NOMO-1 treated with DMSO at 0.1 percent for 48 hours (cell line): Measurements from ENCODE around the gene FGD6.
"Not testable (repeated sequence)": the region's sequence is repeated elsewhere in the genome, so short reads cannot be mapped to it uniquely, and the experiment has no call there.

Source experiments
- DNase-seq: peaks from one replicate; lab custom pipeline; 2025; ENCODE audit not compliant: unreplicated experiment; lab: John Stamatoyannopoulos, UW

The FGD6 gene

DNA sequence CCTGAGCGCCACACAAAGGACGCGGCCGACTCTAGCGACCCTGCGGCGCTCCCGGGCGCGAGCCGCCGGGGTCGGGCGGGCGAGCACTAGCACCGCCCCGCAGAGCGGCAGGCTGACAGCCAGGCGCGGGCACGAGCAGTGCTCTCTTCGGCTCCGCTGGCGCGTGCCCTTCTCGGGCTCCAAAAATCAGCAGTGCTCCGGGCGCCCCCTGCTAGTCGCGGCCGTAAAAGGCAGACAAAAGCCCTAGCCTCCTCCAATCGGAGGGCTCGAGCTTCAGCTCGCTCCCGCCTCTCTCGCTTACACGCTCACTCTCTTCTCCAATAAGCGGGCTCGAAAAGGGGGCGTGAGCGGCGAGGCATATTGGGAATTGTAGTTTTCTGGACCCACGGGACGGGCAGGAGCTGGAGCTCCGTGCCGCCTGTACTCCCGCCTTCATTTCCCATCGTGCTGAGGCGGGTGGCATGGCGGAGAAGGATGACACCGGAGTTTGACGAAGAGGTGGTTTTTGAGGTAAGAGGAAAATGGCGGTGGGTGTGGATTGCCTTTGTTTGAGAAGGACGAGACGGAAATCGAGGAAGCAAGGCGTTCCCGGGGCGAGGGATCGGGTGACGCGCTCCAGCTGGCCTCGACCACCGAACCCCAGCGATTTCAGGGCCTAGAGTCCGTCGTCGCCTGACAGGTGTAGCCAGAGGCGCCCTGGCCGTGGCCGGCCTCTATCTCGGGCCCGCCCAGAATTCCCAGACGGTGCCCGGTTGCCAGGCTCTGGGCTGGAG, at the start of gene FGD6, which contains the start of gene VEZT:
Gene FGD6 (minus strand): TSS at position 91 of the 773 bp plus-strand sequence. CDS start 227 bp downstream, outside the sequence.
Gene VEZT (plus strand): TSS at position 431 of the 773 bp plus-strand sequence. CDS start 44 bp downstream, at position 475.
- peak; percentile 99 for DNase-seq

DNA sequence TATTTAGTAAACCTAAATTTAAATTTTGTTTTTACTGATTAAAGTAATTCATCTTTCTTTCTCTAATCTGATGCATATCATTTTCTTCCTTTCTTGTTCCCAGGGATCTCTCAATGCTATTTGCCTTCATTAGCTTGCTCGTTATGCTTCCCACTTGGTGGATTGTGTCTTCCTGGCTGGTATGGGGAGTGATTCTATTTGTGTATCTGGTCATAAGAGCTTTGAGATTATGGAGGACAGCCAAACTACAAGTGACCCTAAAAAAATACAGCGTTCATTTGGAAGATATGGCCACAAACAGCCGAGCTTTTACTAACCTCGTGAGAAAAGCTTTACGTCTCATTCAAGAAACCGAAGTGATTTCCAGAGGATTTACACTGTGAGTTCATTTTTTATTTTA, 49.0 kb upstream of the FGD6 start:
- DNase-seq, result no peak

DNA sequence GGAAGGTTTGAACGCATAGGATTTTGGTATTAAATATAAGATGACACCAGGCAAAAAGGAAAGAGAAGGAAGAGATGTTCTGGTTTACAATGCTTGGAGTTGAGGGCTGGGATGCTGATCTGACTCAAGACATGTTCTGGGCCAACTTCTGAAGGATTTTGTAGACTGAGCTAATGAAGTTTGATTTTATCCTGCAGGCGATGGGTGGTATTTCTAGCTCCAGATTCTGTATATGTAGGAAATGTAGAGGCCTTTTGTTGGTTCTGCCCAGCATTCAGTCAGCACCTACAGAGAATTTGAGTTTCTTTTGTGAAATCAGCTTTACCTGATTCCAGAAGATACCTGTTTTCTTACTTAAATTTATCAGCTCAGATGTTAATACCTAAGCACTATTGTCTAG, 48.5 kb upstream of the FGD6 start:
- no peak for DNase-seq

DNA sequence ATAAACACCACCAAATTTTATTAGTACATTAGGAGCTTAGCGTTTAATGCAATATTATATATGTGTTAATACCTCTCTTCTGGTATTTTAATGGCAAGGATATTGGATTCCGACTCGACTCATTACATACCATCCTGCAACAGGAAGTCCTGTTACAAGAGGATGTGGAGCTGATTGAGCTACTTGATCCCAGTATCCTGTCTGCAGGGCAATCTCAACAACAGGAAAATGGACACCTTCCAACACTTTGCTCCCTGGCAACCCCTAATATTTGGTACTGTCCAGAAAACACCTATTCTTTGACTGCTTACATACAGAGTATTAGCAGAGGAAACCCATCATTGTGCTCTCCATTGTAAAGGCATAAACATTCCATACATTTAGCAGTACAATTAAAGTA, 45.5 kb upstream of the FGD6 start:
- DNase-seq, result no peak

DNA sequence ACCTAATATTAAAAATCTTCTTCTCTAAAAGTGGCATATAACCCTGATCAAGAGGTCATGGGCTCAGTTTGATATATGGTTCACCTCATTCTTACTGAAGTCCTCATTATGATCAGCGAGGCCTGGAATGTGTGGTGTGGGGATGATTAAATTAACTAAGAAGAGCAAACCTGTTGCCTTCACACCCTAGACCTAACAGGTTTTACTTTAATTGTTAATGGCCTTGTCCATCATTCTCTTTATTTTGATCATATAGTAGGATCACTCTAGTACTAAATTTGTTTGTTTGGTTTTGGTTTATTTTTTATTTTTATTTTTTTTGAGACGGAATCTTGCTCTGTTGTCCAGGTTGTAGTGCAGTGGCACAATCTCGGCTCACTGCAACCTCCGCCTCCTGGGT, 43.8 kb upstream of the FGD6 start:
- DNase-seq, result no peak

DNA sequence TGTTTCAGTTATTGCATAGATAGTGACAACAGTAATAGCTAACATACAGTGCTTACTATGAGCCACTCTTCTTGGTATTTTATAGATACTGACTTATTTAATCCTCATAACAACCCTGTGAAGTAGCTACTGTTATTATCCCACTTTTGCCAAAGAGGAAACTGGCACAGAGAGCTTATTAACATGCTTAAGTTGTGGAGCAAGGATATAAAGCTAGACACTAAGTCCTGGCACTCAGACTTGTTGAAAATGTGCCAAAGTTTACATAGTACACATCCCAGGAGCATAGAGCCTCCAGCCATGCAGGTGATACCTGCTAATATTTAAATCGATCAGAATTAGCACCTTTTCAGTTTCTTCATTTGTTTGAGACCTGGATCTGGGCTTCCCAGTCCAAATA, 42.1 kb upstream of the FGD6 start:
- DNase-seq, result no peak

DNA sequence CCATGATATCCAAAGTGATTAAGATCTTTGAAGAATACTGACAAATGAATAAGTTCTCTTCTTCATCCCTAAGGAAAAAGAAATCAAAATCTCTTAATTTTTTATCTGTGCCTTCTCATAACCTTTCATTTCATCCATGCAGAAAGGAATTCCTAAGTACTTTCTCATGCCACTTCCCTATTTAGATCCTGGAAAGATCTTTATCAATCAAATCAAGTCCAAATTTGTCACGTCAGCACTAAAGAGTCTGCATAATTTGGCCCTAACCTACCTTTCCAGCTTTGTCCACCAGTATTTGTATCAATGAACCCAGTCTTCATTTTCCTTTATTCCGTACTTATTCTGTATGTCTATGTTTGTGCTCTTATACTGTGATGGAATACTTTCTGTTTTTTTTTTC, 41.5 kb upstream of the FGD6 start:
- DNase-seq, result no peak

DNA sequence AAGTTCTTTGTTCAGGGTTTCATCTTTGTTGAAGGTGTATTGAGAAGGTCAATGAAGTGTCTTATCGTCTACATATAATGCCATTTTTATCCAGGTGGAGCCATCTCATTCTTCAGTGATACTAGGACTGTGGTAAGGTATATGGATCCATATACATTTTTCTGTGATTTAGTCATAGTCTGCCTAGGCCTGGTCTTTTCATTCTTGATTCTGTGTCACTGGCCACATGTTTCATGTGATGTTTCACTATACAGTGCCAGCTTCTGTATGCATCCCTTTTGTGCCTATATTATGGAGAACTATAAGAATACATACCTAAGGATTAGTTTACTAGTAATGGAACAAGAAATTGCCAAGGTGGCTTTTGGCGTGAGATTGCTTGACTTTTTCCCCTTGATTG, 40.9 kb upstream of the FGD6 start:
- no peak for DNase-seq

DNA sequence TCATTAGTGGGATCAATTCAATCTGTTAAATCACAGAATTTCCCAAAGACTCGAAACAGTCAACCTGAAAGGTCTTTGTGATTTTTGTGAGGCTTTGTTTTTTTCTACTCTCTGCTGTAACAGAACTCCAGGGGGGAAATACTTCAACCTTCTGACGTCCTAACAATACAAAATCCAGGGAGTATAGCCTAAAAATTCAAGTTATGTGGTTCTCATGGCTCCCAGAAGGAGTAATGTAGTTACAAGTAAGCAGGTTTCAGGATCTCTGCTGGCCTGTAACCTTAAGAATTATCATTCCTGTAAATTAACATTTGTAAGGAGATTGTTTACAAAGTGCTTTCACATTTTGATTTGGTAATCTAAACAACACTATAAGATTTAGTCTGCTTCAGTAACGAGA, 40.3 kb upstream of the FGD6 start:
- no peak for DNase-seq

DNA sequence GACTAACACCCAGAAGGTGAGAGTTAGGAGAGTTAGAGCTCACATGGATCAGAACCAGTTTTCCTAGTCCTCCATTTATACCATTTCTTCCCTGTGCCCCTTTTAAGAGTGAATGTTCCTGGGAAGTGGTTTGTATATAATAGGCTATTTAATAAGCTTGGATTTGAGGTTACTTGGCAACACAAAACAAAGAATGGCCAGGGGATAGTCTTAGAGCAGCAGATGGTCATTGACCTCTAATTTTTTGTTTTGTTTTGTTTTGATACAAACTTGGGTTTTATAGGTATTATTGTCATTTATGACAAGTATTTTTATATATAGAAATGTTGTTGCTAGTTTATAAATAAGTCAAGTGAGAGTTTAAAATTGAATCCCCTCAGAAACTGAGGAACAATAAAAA, 36.1 kb upstream of the FGD6 start:
- DNase-seq, result no peak

DNA sequence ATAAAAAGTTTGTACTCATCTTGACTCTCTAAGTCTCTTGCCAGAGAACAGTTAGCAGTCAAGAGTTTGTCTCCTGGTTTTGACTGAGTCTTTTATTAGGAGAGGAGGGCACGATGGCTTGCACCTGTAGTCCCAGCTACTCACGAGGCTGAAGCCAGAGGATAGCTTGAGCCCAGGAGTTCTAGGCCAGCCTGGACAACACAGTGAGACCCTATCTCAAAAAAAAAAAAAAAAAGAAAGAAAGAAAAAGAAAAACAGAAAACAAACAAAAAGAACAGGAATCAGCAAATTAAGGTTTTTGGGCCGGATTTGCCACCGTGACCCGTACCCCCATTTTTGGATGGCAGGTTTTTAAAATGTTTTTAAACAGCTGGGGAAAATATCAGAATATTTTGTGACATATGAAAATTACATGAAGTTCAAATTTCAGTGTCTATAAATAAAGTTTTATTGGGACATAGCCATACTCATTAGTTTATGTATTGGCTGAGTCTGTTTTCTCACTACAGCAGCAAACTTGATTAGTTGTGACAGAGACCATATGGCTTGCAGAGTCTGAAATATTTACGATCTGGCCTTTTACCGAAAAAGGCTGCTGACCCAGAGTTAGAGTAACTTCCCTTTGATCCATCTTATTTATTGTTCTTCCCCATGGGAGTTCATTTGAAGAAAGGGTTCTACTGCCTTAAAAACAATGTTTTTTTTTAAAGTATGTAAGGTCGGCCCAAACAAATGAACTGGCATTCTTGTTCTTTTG, 31.5 kb upstream of the FGD6 start:
- DNase-seq, result no peak

DNA sequence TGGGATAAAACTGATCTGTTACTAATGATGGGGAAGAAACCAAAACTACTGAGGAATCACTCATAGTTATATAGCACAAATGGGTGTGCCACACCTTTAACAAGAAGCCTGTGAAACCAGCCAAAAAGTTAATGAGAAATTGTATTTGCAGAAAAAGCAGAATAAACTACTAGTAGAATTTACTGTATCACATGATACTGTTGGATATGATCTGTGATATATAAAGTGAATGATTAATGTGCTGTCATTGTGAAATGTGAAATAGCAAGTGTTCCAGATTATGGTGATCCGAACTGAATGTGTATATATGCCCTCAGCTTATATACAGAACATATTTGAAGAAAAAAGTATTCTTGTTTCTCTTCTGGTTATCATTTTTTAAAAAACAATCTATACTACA, 30.8 kb upstream of the FGD6 start:
- no peak for DNase-seq

DNA sequence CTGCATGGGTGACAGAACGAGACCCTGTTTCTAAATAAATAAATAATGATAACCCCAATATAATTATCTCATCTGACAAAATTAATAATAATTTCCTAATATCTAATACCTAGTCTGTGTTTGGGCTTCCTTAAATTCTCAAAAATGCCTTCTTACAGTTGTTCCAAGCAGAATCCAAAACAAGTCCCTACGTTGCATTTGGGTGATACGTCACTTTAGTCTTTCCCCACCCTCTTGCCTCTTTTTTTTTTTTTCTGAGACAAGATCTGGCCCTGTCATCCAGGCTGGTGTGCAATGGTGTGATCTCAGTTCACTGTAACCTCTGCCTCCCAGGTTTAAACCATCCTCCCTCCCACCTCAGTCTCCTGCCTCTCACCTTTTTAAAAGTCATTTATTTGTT, 27.1 kb upstream of the FGD6 start:
- DNase-seq, result no peak

DNA sequence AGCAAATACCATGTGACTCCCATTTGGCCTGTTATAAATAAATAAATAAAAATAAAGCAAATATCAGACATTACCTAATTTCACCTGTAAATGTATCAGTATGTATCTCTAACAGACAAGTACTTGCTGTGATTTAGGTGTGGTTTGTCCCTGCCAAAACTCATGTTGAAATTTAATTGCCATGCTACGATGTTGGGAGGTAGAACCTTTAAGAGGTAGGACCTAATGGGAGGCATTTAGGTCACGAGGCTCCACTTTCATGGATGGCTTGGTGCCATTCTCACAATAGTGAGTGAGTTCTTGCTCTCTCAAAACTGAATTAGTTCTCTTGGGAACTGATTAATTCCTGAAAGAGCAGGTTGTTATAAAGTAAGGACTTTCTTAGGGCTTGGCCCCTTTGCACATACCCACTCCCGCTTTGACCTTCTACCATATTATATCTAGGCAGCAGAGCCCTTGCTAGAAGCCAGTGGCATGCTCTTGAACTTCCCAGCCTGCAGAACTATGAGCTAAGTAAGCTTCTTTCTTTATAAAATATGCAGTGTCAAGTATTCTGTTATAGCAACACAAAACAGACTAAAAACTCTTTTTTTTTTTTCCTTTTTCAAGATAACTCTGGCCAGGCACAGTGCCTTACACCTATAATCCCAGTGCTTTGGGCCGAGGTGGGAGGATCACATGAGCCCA, 26.4 kb upstream of the FGD6 start:
- no peak for DNase-seq

DNA sequence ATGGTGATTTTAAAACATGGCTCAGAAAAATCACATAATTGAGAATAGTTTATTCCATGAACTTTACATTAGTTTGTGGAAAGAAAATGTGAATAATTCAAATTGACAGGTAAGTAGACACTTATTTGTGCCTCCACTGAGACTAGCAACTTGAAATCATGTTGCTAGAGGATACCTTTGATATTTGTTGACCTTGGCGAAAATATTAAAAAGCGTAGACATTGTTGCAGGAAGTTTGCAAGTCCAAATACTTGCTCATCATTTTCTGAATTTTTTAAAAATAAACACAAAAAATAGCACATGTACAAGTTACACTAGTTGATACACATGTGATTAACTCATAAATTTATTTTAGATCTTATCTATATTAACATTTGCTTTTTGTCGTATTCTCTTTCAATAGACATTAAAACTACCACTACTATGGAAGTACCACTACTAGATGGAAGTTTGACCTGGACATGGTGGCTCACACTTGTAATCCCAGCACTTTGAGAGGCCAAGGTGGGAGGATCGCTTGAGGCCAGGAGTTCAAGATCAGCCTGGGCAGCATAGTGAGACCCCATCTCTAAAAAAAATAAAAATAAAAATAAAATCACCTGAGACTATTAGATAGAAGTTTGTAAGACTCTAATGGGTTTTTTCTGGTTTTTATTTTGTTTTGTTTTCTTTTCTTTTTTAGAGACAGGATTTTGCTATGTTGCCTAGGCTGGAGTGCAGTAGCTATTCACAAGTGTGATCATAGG, 24.7 kb upstream of the FGD6 start:
- no peak for DNase-seq

DNA sequence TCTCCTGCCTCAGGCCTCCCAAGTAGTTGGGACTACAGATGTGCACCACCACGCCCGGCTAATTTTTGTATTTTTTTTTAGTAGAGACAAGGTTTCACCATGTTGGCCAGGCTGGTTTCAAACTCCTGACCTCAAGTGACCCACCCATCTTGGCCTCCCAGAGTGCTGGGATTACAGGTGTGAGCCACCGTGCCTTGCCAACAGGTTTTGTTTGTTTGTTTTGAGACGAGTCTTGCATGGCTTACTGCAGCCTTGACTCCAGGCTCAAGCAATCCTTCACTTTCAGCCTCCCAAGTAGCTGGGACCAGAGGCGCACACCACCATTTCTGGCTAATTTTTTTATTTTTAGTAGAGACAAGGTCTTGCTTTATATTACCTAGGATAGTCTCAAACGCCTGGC, 23.9 kb upstream of the FGD6 start:
- not testable (repeated sequence) for DNase-seq

DNA sequence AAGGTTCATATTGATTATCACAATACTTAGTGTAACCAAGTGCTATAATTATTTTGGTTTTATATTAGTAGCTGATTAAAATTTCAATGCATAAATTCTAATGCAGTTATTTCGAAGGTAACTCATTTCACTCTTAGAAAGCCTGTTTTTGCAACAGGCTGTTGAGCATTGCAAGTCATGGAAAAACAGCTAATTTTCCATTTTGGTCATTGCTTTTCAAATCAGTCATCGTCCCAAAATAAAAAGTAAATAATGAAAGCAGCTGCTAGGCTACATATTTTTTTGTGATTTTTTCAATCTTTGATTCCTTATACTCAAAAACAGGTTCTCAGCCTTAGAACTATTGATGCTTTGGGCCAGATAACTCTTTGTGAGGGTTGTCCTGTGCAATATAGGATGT, 23.3 kb upstream of the FGD6 start:
- no peak for DNase-seq

DNA sequence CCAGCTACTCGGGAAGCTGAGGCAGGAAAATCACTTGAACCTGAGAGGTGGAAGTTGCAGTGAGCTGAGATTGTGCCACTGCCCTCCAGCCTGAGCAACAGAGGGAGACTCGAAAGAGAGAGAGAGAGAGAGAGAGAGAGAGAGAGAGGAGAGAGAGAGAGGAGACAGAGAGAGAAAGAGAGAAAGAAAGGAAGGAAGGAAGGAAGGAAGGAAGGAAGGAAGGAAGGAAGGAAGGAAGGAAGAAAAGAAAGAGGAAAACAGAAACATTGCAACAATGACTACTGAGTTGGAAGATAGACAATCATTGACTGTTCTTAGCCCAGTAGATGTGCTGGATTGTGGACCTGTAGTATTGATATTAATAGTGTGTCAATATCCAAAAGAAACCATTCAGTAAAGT, 22.6 kb upstream of the FGD6 start:
- DNase-seq, result not testable (repeated sequence)

DNA sequence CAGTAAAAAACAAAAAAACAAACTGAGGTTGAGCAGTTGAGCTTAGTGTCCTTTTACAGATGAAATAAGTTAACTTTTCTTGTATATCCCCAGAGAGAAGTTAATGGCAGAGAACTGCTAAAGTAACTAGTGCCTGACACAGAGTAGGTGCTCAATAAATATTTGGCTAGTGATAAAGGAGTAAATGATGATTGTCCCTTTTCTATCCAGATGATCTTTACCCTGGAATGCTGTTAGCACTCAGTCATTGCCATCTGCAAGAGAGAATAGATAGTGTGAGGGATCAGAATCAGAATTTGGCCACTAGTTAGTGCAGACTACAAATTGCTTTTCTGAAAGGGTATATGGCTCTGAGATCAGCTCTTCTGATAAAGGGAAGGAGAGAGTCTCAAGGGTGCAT, 21.9 kb upstream of the FGD6 start:
- no peak for DNase-seq

DNA sequence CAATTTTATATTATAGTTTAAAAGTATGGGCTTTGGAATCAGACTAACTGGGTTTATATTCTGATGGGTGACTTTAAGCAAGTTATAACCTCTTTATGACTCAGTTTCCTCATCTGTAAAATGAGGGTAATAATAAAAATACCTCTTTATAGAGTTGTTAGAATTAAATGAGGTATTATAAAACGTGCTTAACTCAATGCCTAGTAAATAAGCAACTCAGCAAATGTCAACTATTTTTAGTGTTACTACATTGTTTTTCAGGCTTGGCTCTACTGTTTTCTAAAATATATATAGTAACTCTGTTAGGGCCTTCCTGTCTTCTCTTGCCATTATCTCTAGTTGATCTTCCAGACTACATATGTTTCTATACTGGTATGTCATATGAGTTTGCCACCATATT, 20.9 kb upstream of the FGD6 start:
- no peak for DNase-seq

DNA sequence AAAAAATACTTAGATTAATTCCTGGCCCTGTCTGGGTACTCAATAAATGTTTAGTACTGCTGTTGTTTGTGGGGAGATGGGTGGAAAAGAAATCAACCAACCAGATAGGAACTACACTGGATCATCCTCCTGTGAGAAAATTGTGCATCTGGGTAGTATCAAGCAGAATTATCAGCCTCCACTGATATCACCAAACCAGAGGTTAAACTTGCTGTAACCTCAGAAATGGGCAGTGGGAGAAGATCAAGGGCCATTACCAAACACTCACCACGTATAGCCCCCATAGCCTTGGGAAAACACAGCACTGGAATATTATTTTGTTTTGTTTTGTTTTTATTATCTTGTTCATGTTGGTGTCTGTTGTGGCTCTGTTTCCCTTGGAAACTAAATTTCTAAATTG, 20.0 kb upstream of the FGD6 start:
- no peak for DNase-seq
